ENCODE measurements around the gene OR5W2.
"Not testable (repeated sequence)": the region's sequence is repeated elsewhere in the genome, so short reads cannot be mapped to it uniquely, and the experiment has no call there.

The OR5W2 gene

GRCh38 chr11:55872731-55873130 is 41.7 kb downstream of the OR5W2 start:
- not testable (repeated sequence) for H3K36me3 ChIP-seq (ENCODE audit: control insufficient read depth in 1 of 2, insufficient read depth in 2 of 2, low read length in 2 of 2); H3K4me3 ChIP-seq (ENCODE audit: low read depth in 1 of 2, low read length in 2 of 2); H3K27ac ChIP-seq (ENCODE audit: low read length); H3K9me3 ChIP-seq (ENCODE audit: control insufficient read depth in 1 of 2, low read length in 2 of 2); H3K4me1 ChIP-seq (ENCODE audit: control insufficient read depth in 1 of 2, insufficient read depth in 2 of 2, low read length in 2 of 2); H3K27me3 ChIP-seq (ENCODE audit: low read depth, low read length)

- not testable (repeated sequence) for H3K4me1 ChIP-seq (ENCODE audit: control insufficient read depth in 1 of 2, insufficient read depth in 2 of 2, low read length in 2 of 2); H3K27ac ChIP-seq (ENCODE audit: low read length); H3K4me3 ChIP-seq (ENCODE audit: low read depth in 1 of 2, low read length in 2 of 2); H3K9me3 ChIP-seq (ENCODE audit: control insufficient read depth in 1 of 2, low read length in 2 of 2); H3K36me3 ChIP-seq (ENCODE audit: control insufficient read depth in 1 of 2, insufficient read depth in 2 of 2, low read length in 2 of 2); H3K27me3 ChIP-seq (ENCODE audit: low read depth, low read length)
These were observed 47.0 kb downstream of the OR5W2 start for GRCh38 chr11:55867354-55867753.

All from muscle layer of duodenum (tissue), 2 donors.